Panc1 (cell line): ENCODE results near the gene FGF3. TPM values are rescaled to one million over a fixed set of nuclear protein-coding genes. Genes with fewer than 3 reads are reported as not detected.

ENCODE experiments used
- ATAC-seq: fragments of 200-7000 bp; cut with Tn5 transposase; 2 replicates; pipeline ENCODE4 v1.9.1; 2020; ENCODE audit warnings: mild to moderate bottlenecking, moderate library complexity
- BruUV-seq: library from RNA; stranded (reverse); fragments of 400-500 nt; replicated peaks from 2 replicates; lab custom pipeline; 2021; lab: Mats Ljungman, UMichigan
- CTCF ChIA-PET: fragments of 300-600 bp; sonication (Branson Sonifier 250); formaldehyde crosslinking; loops from one replicate; lab custom pipeline; 2022; ENCODE audit warnings: antibody characterized with exemption; lab: Charles Lee
- POLR2A ChIA-PET: fragments of 300-600 bp; sonication (Branson Sonifier 250); formaldehyde crosslinking; loops from one replicate; lab custom pipeline; 2022; ENCODE audit warnings: antibody characterized with exemption; lab: Charles Lee
- DNase-seq: peaks from one replicate; pipeline ENCODE4 v3.0.0-alpha.2; 2010; ENCODE audit warnings: low read depth, low spot score
- H3K27ac ChIP-seq: 2 replicates; pipeline ENCODE4 v1.5.1; 2011; ENCODE audit warnings: mild to moderate bottlenecking, low read length, inconsistent platforms
- H3K27me3 ChIP-seq: fragments of 200-500 bp; sonication (Bioruptor generic); 2 replicates; pipeline ENCODE4 v1.6.0; 2014; ENCODE audit warnings: low read length, inconsistent platforms; ENCODE audit not compliant: control insufficient read depth, insufficient read depth
- H3K36me3 ChIP-seq: fragments of 200-500 bp; sonication (Bioruptor generic); 2 replicates; pipeline ENCODE4 v1.5.1; 2014; ENCODE audit warnings: inconsistent platforms, mild to moderate bottlenecking, low read length, moderate library complexity; ENCODE audit not compliant: control insufficient read depth, insufficient read depth
- H3K4me1 ChIP-seq: 2 replicates; pipeline ENCODE4 v1.5.1; 2011; ENCODE audit warnings: inconsistent platforms, mild to moderate bottlenecking, low read length, moderate library complexity; ENCODE audit not compliant: control insufficient read depth, insufficient read depth
- H3K4me3 ChIP-seq, 2 experiments: 2 replicates each; pipeline ENCODE4 v1.5.1; 2011 to 2012; ENCODE audit warnings: low read depth in 2 of 2, low read length in 2 of 2, mild to moderate bottlenecking in 2 of 2, inconsistent platforms in 1 of 2, moderate library complexity in 1 of 2
- H3K9me3 ChIP-seq: fragments of 200-500 bp; sonication (Bioruptor generic); 2 replicates; pipeline ENCODE4 v1.5.1; 2014; ENCODE audit warnings: low read depth, mild to moderate bottlenecking, inconsistent platforms, low read length, moderate library complexity; ENCODE audit not compliant: control insufficient read depth, insufficient read depth
- CTCF ChIP-seq: fragments of 450-650 bp; IDR thresholded peaks from 2 replicates; pipeline ENCODE4 v1.5.1; 2017; ENCODE audit warnings: mild to moderate bottlenecking
- POLR2AphosphoS5 ChIP-seq: IDR thresholded peaks from 2 replicates; pipeline ENCODE4 v1.6.1; 2012; ENCODE audit warnings: mild to moderate bottlenecking, low read depth, low read length, moderate library complexity
- REST ChIP-seq, 2 experiments: IDR thresholded peaks; 2 replicates each; pipeline ENCODE4 v1.6.1; 2011 to 2012; ENCODE audit warnings: low read depth in 2 of 2, control low read depth in 1 of 2, low read length in 1 of 2, mild to moderate bottlenecking in 1 of 2, moderate library complexity in 1 of 2; ENCODE audit not compliant: insufficient read depth in 1 of 2
- SIN3A ChIP-seq: IDR thresholded peaks from 2 replicates; pipeline ENCODE4 v1.6.1; 2012; ENCODE audit warnings: low read depth, mild to moderate bottlenecking, low read length, moderate library complexity, borderline replicate concordance; ENCODE audit not compliant: insufficient read depth
- TCF7L2 ChIP-seq: IDR thresholded peaks from 2 replicates; pipeline ENCODE4 v1.6.1; 2011; ENCODE audit warnings: mild to moderate bottlenecking, low read depth, low read length, inconsistent platforms
- in situ Hi-C: cut with HindIII; loops from 2 replicates; pipeline ENCODE4 v1.10.0; 2016; ENCODE audit warnings: low sequenced_read_pairs, low pct_unique_long_range_greater_than_20kb
- intact Hi-C: fragments of 100-400 bp; cut with micrococcal nuclease; formaldehyde crosslinking; loops from one replicate; pipeline ENCODE4 v1.10.0; 2022; ENCODE audit not compliant: unreplicated experiment
- total RNA-seq: library from RNA; stranded (reverse); gene quantifications from one replicate; pipeline ENCODE4 v1.2.1, GENCODE V29; 2021; ENCODE audit not compliant: unreplicated experiment

Gene FGF3
- total RNA-seq, 1 experiment from 2014 or later = not detected

- ATAC-seq (no peak), DNase-seq (no peak)
- no peaks in the 10 kb centered on the region for H3K9me3 ChIP-seq
- CTCF ChIA-PET = interaction anchor here (0.6 to 0.7 kb wide), 2 partner anchors 33 to 1928 kb away, joined by 3 to 4 read pairs; no protein-coding TSS in a partner anchor
- no peaks in the 10 kb centered on the region for H3K36me3 ChIP-seq
- no peak overlapping the region for H3K27ac ChIP-seq
- no peak overlapping the region for H3K4me3 ChIP-seq
- in situ Hi-C loops (no loop called here), intact Hi-C loops (no loop called here)
- TF ChIP-seq REST (IDR thresholded peaks at IDR 0.05; ENCODE audit: insufficient read depth in 1 of 2, low read depth in 2 of 2, low read length in 1 of 2) = no peak
- TF ChIP-seq CTCF = no peak
- TF ChIP-seq TCF7L2 = no peak
- TF ChIP-seq POLR2AphosphoS5 = no peak
- no peak for TF ChIP-seq SIN3A
- no peaks in the 10 kb centered on the region for H3K4me1 ChIP-seq
- BruUV-seq = no TSS peak
- POLR2A ChIA-PET = no interaction called here
- H3K27me3 ChIP-seq = peaks cover 26% of the 10 kb centered on the region
These were observed 40.2 kb upstream of the FGF3 start for GRCh38 chr11:69859275-69859934.

- ATAC-seq = no peak
- in situ Hi-C loops (no loop called here), intact Hi-C loops (no loop called here)
- BruUV-seq = no TSS peak
- Histone ChIP-seq H3K9me3 (peaks cover 8% of the 10 kb centered on the region; the same call in 1 of the 2 replicates), H3K36me3 (no peaks in the 10 kb centered on the region), H3K27me3 (peaks cover 49% of the 10 kb centered on the region), H3K4me1 (no peaks in the 10 kb centered on the region), H3K27ac (no peak overlapping the region), H3K4me3 (no peak overlapping the region)
- TF ChIP-seq POLR2AphosphoS5 (no peak), SIN3A (no peak), CTCF (no peak), REST (IDR thresholded peaks at IDR 0.05; ENCODE audit: insufficient read depth in 1 of 2, low read depth in 2 of 2, low read length in 1 of 2) (no peak), TCF7L2 (no peak)
- POLR2A ChIA-PET = no interaction called here
- CTCF ChIA-PET = no interaction called here
- DNase-seq = no peak
These were observed 36.2 kb upstream of the FGF3 start for GRCh38 chr11:69855421-69855820.
